ENCODE measurements around the gene AZU1. TPM values are rescaled to one million over a fixed set of nuclear protein-coding genes. Genes with fewer than 3 reads are reported as not detected.
"Not testable (repeated sequence)": the region's sequence is repeated elsewhere in the genome, so short reads cannot be mapped to it uniquely, and the experiment has no call there.

Gene AZU1
- total RNA-seq, 4 donors from 2014 or later = not detected

DNA sequence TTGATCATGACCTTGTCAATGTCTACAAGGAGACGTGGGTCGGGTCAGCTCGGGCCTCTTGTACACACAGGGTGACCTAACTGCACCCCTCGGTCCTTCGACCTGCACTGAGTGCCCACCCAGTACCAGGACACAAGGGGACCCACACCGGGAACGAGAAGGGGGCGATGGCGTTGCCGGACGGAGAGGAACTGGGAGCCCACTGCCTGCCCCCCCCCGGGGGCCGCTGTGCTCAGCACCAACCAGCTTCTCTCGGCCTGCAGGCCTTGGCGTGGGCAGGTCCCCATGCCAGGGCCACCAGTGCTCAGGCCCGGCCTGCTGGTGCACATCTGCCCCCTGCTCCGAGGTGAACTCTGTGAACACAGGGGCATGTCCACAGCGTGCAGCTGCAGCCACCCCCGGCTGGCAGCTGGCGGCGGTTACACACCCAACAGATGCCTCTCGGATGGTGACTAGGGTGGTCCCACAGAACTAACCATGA is 46.0 kb downstream of the AZU1 start:
- no peak overlapping the region for H3K27ac ChIP-seq
- ATAC-seq = no peak
- no peak for DNase-seq
- H3K4me1 ChIP-seq = no peaks in the 10 kb centered on the region
- peaks cover 0 to 42% of the 10 kb centered on the region in 2 donors for H3K36me3 ChIP-seq
- TF ChIP-seq, protein P1, sequence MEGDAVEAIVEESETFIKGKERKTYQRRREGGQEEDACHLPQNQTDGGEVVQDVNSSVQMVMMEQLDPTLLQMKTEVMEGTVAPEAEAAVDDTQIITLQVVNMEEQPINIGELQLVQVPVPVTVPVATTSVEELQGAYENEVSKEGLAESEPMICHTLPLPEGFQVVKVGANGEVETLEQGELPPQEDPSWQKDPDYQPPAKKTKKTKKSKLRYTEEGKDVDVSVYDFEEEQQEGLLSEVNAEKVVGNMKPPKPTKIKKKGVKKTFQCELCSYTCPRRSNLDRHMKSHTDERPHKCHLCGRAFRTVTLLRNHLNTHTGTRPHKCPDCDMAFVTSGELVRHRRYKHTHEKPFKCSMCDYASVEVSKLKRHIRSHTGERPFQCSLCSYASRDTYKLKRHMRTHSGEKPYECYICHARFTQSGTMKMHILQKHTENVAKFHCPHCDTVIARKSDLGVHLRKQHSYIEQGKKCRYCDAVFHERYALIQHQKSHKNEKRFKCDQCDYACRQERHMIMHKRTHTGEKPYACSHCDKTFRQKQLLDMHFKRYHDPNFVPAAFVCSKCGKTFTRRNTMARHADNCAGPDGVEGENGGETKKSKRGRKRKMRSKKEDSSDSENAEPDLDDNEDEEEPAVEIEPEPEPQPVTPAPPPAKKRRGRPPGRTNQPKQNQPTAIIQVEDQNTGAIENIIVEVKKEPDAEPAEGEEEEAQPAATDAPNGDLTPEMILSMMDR (IDR thresholded peaks at IDR 0.05 in 4 of 5, conservative IDR thresholded peaks at IDR 0.05 in 1 of 5) = no peak
- no peak for TF ChIP-seq POLR2A (IDR thresholded peaks at IDR 0.05)
- H3K9me3 ChIP-seq = no peaks in the 10 kb centered on the region
- in situ Hi-C loops (cut with MboI; ENCODE audit: low sequenced_read_pairs in 4 of 4) = loop anchor here in 1 of 4 donors (25.0 kb wide), 1 partner anchor 114 kb away; the partner anchor contains the start of gene WDR18
- H3K27me3 ChIP-seq = no peaks in the 10 kb centered on the region
- intact Hi-C loops (cut with DNase I; ENCODE audit: low total_unique reads) = no loop called here
- no peak overlapping the region for H3K4me3 ChIP-seq

DNA sequence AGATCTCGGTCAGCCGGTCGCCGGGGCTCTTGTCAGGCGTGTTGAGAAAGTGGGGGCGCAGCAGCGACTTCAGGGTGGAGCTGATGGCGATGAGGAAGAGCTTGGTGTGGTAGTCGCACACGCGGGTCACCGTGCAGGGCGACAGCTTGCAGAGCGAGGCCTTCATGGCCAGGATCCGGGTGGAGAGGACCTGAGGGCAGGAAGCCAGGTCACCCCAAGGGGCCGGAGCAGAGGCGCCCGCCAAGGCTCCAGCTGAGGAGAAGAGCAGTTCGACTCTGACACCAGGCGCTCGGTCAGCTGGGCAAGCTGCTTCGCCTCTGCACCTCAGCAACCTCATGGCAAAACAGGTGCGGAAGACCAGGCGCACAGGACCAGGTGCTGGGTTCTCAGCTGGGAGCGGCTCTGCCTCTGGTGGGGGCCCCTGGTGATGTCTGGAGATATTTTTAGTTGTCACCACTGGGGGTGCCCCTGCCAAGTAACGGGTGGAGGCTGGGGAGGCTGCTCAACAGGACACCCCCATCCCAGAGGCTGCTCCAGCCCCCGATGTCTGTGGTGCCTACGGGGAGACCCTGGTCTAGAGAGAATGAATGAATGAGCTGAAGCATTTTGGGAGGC is 47.7 kb downstream of the AZU1 start:
- H3K36me3 ChIP-seq = peaks cover 0 to 35% of the 10 kb centered on the region in 2 donors

DNA sequence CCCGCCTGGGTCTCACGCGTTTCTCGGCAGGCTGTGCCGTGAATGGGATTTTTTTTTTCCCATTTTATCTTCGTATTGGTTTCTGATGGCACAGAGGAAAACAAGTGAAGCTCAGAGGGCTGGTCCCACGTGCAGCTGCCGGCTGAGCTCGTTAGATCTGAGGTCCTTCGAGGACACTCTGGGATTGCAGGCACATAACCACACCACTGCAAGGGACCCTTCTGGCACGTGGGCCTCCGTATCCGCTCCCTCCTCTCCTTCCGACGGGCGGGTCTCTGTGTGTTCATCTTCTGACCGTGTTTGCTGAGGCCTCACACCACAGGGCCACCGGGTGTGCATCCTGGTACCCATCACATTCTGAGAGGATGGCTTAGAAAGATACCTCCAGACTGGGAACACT is 48.5 kb downstream of the AZU1 start:
- Histone ChIP-seq H3K27ac (no peak overlapping the region), H3K9me3 (no peaks in the 10 kb centered on the region), H3K4me1 (no peaks in the 10 kb centered on the region), H3K36me3 (peaks cover 0 to 35% of the 10 kb centered on the region in 2 donors), H3K27me3 (no peaks in the 10 kb centered on the region), H3K4me3 (no peak overlapping the region)
- intact Hi-C loops (cut with DNase I; ENCODE audit: low total_unique reads) = no loop called here
- in situ Hi-C loops (cut with MboI; ENCODE audit: low sequenced_read_pairs in 4 of 4) = no loop called here
- DNase-seq (no peak), ATAC-seq (no peak)
- no peak for TF ChIP-seq POLR2A (IDR thresholded peaks at IDR 0.05)
- TF ChIP-seq, protein P1 (IDR thresholded peaks at IDR 0.05 in 4 of 5, conservative IDR thresholded peaks at IDR 0.05 in 1 of 5) = no peak

More for the DNA sequence above, 47.7 kb downstream of the AZU1 start:
- DNase-seq = no peak
- intact Hi-C loops (cut with DNase I; ENCODE audit: low total_unique reads) (no loop called here), in situ Hi-C loops (cut with MboI; ENCODE audit: low sequenced_read_pairs in 4 of 4) (no loop called here)
- TF ChIP-seq POLR2A (IDR thresholded peaks at IDR 0.05) = no peak
- H3K9me3 ChIP-seq = no peaks in the 10 kb centered on the region
- H3K4me3 ChIP-seq = no peak overlapping the region
- no peak overlapping the region for H3K27ac ChIP-seq
- no peaks in the 10 kb centered on the region for H3K4me1 ChIP-seq
- no peak for ATAC-seq
- H3K27me3 ChIP-seq = no peaks in the 10 kb centered on the region

DNA sequence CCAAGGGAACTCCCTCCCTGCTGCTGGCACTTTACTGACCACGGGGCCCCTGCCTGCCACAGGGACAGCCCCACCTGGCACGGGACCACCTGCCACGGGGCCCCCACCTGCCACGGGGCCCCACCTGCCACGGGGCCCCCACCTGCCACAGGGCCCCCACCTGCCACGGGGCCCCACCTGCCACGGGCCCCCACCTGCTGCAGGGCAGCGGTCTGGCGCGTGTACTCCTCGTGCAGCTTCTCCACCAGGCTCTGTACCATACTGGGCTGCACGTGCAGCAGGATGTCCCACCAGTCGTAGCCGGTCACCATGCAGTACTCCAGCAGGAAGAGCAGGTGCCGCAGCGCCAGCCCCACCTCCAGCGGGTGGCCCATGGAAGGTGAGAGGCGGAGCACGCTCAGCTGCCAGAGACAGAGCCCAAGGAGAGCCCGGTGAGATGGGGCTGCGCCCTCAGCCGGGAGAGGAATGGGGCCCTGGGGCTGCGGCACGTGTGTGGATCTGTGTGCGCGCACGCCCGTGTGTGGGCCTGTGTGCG is 49.2 kb downstream of the AZU1 start:
- H3K4me1 ChIP-seq = no peaks in the 10 kb centered on the region
- DNase-seq = no peak
- no peak for ATAC-seq
- intact Hi-C loops (cut with DNase I; ENCODE audit: low total_unique reads) (no loop called here), in situ Hi-C loops (cut with MboI; ENCODE audit: low sequenced_read_pairs in 4 of 4) (no loop called here)
- H3K4me3 ChIP-seq = no peak overlapping the region
- peaks cover 0 to 42% of the 10 kb centered on the region in 2 donors for H3K36me3 ChIP-seq
- no peaks in the 10 kb centered on the region for H3K27me3 ChIP-seq
- no peak overlapping the region for H3K27ac ChIP-seq
- TF ChIP-seq, protein P1 (IDR thresholded peaks at IDR 0.05 in 4 of 5, conservative IDR thresholded peaks at IDR 0.05 in 1 of 5) = no peak
- no peak for TF ChIP-seq POLR2A (IDR thresholded peaks at IDR 0.05)
- no peaks in the 10 kb centered on the region for H3K9me3 ChIP-seq

DNA sequence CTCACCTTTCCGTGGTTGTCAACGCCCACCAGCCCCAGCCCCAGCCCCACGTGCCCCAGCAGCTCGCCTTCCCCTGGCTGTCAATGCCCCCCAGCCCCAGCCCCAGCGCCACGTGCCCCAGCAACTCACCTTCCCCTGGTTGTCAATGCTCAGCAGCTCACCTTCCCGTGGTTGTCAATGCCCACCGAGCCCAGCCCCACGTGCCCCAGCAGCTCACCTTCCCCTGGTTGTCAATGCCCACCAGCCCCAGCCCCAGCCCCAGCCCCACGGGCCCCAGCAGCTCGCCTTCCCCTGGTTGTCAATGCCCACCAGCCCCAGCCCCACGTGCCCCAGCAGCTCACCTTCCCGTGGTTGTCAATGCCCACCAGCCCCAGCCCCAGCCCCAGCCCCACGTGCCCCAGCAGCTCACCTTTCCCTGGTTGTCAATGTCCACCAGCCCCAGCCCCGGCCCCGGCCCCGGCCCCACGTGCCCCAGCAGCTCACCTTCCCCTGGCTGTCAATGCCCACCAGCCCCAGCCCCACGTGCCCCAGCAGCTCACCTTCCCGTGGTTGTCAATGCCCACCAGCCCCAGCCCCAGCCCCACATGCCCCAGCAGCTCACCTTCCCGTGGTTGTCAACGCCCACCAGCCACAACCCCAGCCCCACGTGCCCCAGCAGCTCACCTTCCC is 50.5 kb downstream of the AZU1 start:
- H3K36me3 ChIP-seq = peaks cover 0 to 48% of the 10 kb centered on the region in 2 donors
- H3K4me1 ChIP-seq; H3K27me3 ChIP-seq; ATAC-seq; in situ Hi-C loops (cut with MboI; ENCODE audit: low sequenced_read_pairs in 4 of 4); DNase-seq; intact Hi-C loops (cut with DNase I; ENCODE audit: low total_unique reads); H3K27ac ChIP-seq; H3K9me3 ChIP-seq; H3K4me3 ChIP-seq: not testable (repeated sequence)

DNA sequence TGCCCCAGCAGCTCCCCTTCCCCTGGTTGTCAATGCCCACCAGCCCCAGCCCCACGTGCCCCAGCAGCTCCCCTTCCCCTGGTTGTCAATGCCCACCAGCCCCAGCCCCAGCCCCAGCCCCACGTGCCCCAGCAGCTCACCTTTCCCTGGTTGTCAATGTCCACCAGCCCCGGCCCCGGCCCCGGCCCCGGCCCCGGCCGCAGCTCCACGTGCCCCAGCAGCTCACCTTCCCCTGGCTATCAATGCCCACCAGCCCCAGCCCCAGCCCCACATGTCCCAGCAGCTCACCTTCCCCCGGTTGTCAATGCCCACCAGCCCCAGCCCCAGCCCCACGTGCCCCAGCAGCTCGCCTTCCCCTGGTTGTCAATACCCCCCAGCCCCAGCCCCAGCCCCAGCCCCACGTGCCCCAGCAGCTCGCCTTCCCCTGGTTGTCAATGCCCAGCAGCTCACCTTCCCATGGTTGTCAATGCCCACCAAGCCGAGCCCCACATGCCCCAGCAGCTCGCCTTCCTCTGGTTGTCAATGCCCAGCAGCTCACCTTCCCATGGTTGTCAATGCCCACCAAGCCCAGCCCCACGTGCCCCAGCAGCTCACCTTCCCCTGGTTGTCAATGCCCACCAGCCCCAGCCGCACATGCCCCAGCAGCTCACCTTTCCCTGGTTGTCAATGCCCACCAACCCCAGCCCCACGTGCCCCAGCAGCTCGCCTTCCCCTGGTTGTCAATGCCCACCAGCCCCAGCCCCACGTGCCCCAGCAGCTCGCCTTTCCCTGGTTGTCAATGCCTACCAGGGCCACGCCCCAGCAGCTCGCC is 51.3 kb downstream of the AZU1 start:
- H3K4me1 ChIP-seq; in situ Hi-C loops (cut with MboI; ENCODE audit: low sequenced_read_pairs in 4 of 4); intact Hi-C loops (cut with DNase I; ENCODE audit: low total_unique reads); H3K27me3 ChIP-seq; ATAC-seq; H3K27ac ChIP-seq; DNase-seq; H3K9me3 ChIP-seq; H3K4me3 ChIP-seq: not testable (repeated sequence)
- peaks cover 0 to 46% of the 10 kb centered on the region in 2 donors for H3K36me3 ChIP-seq

Measured in gastrocnemius medialis (tissue), 4 donors.